BLaER1 treated with 17β-estradiol and CSF1 and Interleukin-3, amounts not matched to agents 10 nM and 100 nM (cell line): ENCODE data around the gene NEK9.

ENCODE experiments used
- H3K27ac ChIP-seq, 11 experiments: shearing (Covaris generic); formaldehyde crosslinking; 2 replicates each; pipeline ENCODE4 v1.8.1; 2022
- H3K27me3 ChIP-seq, 11 experiments: shearing (Covaris generic); formaldehyde crosslinking; 2 replicates each; pipeline ENCODE4 v1.8.1; 2022
- H3K36me3 ChIP-seq, 11 experiments: shearing (Covaris generic); formaldehyde crosslinking; 2 replicates each; pipeline ENCODE4 v1.8.1; 2022
- H3K4me1 ChIP-seq, 10 experiments: shearing (Covaris generic); formaldehyde crosslinking; 2 replicates each; pipeline ENCODE4 v1.8.1; 2022
- H3K4me2 ChIP-seq, 11 experiments: shearing (Covaris generic); formaldehyde crosslinking; 2 replicates each; pipeline ENCODE4 v1.8.1; 2022
- H3K4me3 ChIP-seq, 10 experiments: shearing (Covaris generic); formaldehyde crosslinking; 2 replicates each; pipeline ENCODE4 v1.8.1; 2022
- H3K9ac ChIP-seq, 11 experiments: shearing (Covaris generic); formaldehyde crosslinking; 2 replicates each; pipeline ENCODE4 v1.8.1; 2022
- H3K9me3 ChIP-seq, 11 experiments: shearing (Covaris generic); formaldehyde crosslinking; replicated peaks in 1 of 11; 2 replicates each; pipeline ENCODE4 v1.8.1; 2022
- H4K20me1 ChIP-seq, 11 experiments: shearing (Covaris generic); formaldehyde crosslinking; 2 replicates each; pipeline ENCODE4 v1.8.1; 2022
- Cebpa-rat ChIP-seq, 11 experiments: shearing (Covaris generic); IDR thresholded peaks; 2 replicates each; pipeline ENCODE4 v1.8.1; 2022

Gene NEK9

DNA sequence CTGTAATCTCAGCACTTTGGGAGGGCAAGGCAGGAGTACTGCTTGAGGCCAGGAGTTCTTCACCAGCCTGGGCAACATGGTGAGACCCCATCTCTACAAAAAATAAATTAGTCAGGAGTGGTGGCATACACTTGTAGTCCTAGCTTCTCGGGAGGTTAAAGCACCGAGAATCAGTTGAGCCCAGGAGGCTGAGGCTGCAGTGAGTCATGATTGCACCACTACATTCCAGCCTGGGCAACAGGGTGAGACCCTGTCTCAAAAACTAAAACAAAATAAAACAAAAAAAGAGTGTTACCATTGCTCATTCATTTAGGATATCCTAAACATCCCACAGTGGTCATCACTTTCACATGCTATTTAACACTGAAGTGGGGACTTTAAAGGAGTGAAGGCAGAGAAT lies 7.8 kb downstream of the NEK9 start:
- Histone ChIP-seq H3K27ac (no peak overlapping the region), H3K9me3 (no peaks in the 10 kb centered on the region), H3K27me3 (no peaks in the 10 kb centered on the region), H3K9ac (no peak overlapping the region), H3K4me1 (peaks cover 5 to 44% (median 25%) of the 10 kb centered on the region in 10 experiments; a peak in 17 of 20 replicates), H4K20me1 (no peaks in the 10 kb centered on the region; a peak in 2 of 22 replicates), H3K4me2 (no peak overlapping the region), H3K36me3 (peaks cover 58 to 98% (median 71%) of the 10 kb centered on the region in 11 experiments), H3K4me3 (no peak overlapping the region)
- no peak for TF ChIP-seq Cebpa-rat (IDR thresholded peaks at IDR 0.05)

DNA sequence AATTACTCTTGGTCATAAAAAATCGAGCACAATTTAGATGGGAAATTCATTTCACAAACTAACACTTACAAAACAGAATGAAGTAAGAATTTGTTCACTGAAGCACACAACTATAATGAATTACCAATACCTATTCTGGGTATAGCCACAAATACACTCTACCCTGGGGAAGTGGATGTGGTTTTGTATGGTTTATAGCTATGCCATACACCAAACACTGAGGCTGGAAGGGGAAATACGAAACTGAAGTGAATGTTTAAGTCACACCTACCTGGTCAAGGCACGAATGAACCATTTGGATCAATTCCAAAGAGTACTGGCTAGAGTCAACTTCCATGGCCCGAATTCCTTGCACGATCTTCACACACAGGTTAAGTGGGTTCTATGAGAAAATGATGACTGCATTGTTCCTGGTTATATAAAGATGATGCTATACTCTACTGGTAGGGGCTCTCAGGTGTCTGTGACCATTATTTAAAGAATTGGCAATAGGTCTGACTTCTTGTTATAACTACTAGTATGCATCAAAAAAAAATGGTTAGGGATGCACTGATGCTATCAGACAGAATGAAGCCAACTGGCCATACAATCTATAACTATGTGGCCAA lies 12.8 kb downstream of the NEK9 start:
- Histone ChIP-seq H3K9me3 (no peaks in the 10 kb centered on the region), H3K36me3 (peaks cover 97 to 100% (median 99%) of the 10 kb centered on the region in 11 experiments), H3K27ac (no peak overlapping the region), H3K4me3 (no peak overlapping the region), H3K27me3 (no peaks in the 10 kb centered on the region), H3K4me1 (peaks cover 0 to 8% (median 6%) of the 10 kb centered on the region in 10 experiments; a peak in 13 of 20 replicates), H3K4me2 (peak overlapping the region in 6 of 11 experiments; percentile 1 to 31 (median 15); a peak in 6 of 22 replicates), H3K9ac (no peak overlapping the region), H4K20me1 (0 out of 22 replicates have a peak, but pooled peaks cover 0 to 6% (median 0%) of the 10 kb centered on the region in 11 experiments)
- TF ChIP-seq Cebpa-rat (IDR thresholded peaks at IDR 0.05): no peak

DNA sequence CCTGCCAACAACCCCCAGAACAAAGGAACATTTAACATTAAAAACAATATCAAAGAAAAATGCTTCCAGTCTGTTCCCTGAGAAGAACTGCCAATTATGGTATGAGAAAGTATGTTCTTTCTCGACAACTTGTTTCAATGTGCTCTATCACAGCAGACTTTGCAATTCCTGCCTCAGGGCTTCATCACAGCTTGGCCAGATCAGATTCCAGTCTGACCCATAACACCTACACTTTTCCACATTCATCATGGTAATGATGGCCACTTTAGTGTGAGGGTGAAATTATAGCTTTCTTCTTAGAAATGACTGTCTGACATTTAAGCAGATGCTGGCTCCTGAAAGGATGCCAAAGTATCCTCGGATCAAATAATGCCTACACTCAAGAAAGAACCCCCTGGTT lies 17.0 kb downstream of the NEK9 start:
- peaks cover 96 to 100% (median 100%) of the 10 kb centered on the region in 11 experiments for H3K36me3 ChIP-seq

DNA sequence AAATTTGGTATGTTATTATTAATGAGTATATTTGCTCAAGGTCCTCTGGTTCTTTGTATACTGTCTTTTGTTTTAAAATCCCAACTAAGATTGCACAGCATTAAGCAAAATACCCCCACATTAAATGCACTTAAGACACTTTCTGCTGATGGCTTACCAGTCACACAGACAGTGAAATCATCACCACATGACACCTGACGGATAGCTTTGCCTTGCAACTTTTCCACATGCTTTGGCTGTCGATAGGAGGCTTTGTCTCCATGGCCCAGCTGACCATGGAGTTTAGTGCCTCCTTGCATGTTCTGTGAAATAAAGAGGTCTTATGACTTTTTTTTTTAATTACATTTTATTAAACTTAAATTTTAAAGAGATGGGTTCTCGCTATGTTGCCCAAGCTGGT lies 19.7 kb downstream of the NEK9 start:
- Histone ChIP-seq H3K27me3 (no peaks in the 10 kb centered on the region), H3K36me3 (peaks cover 94 to 100% (median 96%) of the 10 kb centered on the region in 11 experiments), H4K20me1 (0 out of 22 replicates have a peak, but pooled peaks cover 0 to 5% (median 0%) of the 10 kb centered on the region in 11 experiments), H3K9ac (no peak overlapping the region), H3K27ac (no peak overlapping the region), H3K9me3 (no peaks in the 10 kb centered on the region), H3K4me1 (no peaks in the 10 kb centered on the region), H3K4me2 (no peak overlapping the region), H3K4me3 (no peak overlapping the region)
- TF ChIP-seq Cebpa-rat (IDR thresholded peaks at IDR 0.05): no peak

More for the DNA sequence above, 17.0 kb downstream of the NEK9 start:
- no peak overlapping the region for H3K27ac ChIP-seq
- no peak for TF ChIP-seq Cebpa-rat (IDR thresholded peaks at IDR 0.05)
- no peaks in the 10 kb centered on the region for H3K27me3 ChIP-seq
- H3K4me1 ChIP-seq: peaks cover 0 to 8% (median 6%) of the 10 kb centered on the region in 10 experiments; a peak in 10 of 20 replicates
- H3K4me3 ChIP-seq: no peak overlapping the region
- H4K20me1 ChIP-seq: 0 out of 22 replicates have a peak, but pooled peaks cover 0 to 6% (median 0%) of the 10 kb centered on the region in 11 experiments
- H3K9me3 ChIP-seq: no peaks in the 10 kb centered on the region
- no peak overlapping the region for H3K4me2 ChIP-seq
- no peak overlapping the region for H3K9ac ChIP-seq

DNA sequence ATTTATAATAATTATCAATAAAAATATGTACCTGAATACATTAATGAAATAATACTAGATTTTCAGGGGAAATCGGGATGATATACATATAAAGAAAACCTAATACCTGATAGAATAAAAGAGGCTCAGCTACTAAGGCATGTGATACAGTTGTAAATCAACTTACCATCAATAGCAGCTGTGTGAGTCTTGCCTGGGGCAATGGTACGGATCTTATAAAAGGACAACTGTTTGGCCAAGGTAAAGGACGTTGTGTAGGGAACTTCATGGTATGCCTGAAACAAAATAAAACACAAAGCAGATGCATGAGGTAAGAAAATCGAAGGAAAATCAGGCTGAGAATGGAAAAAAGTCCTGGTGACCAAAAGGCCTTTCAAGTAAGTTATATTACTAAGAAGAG lies 25.4 kb downstream of the NEK9 start:
- no peaks in the 10 kb centered on the region for H3K4me1 ChIP-seq
- no peaks in the 10 kb centered on the region for H3K27me3 ChIP-seq
- peaks cover 0 to 4% (median 0%) of the 10 kb centered on the region in 11 experiments; a peak in 2 of 22 replicates for H4K20me1 ChIP-seq
- H3K9ac ChIP-seq: no peak overlapping the region
- TF ChIP-seq Cebpa-rat (IDR thresholded peaks at IDR 0.05): no peak
- no peak overlapping the region for H3K27ac ChIP-seq
- H3K4me3 ChIP-seq: no peak overlapping the region
- H3K4me2 ChIP-seq: no peak overlapping the region
- H3K36me3 ChIP-seq: peaks cover 93 to 100% (median 96%) of the 10 kb centered on the region in 11 experiments
- H3K9me3 ChIP-seq: no peaks in the 10 kb centered on the region

DNA sequence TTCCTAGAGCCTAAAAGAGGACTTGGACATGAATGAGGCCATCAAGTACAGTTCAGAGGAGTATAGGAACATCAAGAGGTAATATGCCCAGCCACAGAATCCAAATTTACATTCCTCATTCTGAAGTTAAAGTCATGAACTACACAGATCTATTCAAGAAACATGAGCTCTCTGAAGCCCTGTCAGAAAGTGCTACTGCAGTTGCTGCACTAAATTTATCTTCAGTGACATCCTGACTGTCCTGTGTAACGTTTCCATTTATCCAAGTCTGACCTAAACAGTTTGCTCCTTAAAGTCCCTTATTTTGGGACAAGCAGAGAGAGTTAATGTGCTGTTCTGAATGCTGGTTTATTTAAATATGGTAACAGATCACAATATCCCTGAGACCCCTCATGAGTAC lies 28.2 kb downstream of the NEK9 start:
- Histone ChIP-seq H3K27ac (no peak overlapping the region), H3K36me3 (peaks cover 93 to 100% (median 96%) of the 10 kb centered on the region in 11 experiments), H4K20me1 (peaks cover 0 to 4% (median 0%) of the 10 kb centered on the region in 11 experiments; a peak in 2 of 22 replicates), H3K27me3 (no peaks in the 10 kb centered on the region), H3K4me3 (no peak overlapping the region), H3K9ac (no peak overlapping the region), H3K4me2 (no peak overlapping the region), H3K9me3 (no peaks in the 10 kb centered on the region), H3K4me1 (no peaks in the 10 kb centered on the region)
- no peak for TF ChIP-seq Cebpa-rat (IDR thresholded peaks at IDR 0.05)

DNA sequence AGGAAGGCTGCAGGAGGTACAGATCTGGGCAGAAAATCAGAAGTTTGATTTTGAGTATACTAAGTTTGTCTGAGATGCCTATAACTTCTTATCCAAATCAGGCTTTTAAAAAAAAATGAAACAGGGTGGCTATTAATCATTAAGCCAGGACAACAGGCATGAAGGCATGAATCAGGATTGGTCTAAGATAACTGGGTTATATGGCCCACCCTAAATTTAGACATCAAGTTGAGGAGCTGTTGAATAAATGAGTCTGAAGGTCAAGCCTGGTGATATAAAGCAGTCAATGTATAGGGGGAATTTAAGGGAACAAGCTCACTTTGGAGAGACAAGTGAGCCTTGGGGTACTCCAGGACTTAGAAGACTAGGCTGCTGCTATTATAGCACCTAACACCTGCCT lies 28.6 kb downstream of the NEK9 start:
- Histone ChIP-seq H3K4me3 (no peak overlapping the region), H3K27ac (no peak overlapping the region), H3K36me3 (peaks cover 93 to 100% (median 96%) of the 10 kb centered on the region in 11 experiments)

DNA sequence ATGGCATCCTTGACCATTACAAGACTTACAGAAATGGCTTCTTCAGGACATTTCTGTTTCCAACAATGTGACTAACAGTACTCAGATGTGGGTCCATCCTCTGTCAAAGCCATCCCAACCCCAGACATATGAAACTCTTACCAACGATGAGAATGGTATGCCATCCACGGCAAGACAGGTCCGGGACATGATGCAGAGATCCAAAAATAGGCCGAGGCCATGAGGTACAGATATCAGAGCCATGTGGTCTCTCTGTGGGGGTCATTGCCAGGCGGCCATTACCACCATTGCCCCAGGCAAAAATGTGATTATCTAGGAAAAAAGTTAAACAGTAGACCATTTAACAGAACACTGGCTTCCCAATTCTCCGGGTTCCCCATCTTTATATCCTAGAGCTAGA lies 29.9 kb downstream of the NEK9 start:
- Histone ChIP-seq H3K4me2 (no peak overlapping the region), H3K36me3 (peaks cover 95 to 100% (median 100%) of the 10 kb centered on the region in 11 experiments), H3K4me1 (no peaks in the 10 kb centered on the region), H3K9me3 (no peaks in the 10 kb centered on the region), H3K27ac (no peak overlapping the region), H3K9ac (no peak overlapping the region), H3K4me3 (no peak overlapping the region), H3K27me3 (no peaks in the 10 kb centered on the region), H4K20me1 (peaks cover 0 to 4% (median 0%) of the 10 kb centered on the region in 11 experiments; a peak in 2 of 22 replicates)
- TF ChIP-seq Cebpa-rat (IDR thresholded peaks at IDR 0.05): no peak

More for the DNA sequence above, 28.6 kb downstream of the NEK9 start:
- Histone ChIP-seq H3K27me3 (no peaks in the 10 kb centered on the region), H3K4me2 (no peak overlapping the region), H4K20me1 (peaks cover 0 to 4% (median 0%) of the 10 kb centered on the region in 11 experiments; a peak in 2 of 22 replicates), H3K4me1 (no peaks in the 10 kb centered on the region), H3K9ac (no peak overlapping the region), H3K9me3 (no peaks in the 10 kb centered on the region)
- TF ChIP-seq Cebpa-rat (IDR thresholded peaks at IDR 0.05): no peak

DNA sequence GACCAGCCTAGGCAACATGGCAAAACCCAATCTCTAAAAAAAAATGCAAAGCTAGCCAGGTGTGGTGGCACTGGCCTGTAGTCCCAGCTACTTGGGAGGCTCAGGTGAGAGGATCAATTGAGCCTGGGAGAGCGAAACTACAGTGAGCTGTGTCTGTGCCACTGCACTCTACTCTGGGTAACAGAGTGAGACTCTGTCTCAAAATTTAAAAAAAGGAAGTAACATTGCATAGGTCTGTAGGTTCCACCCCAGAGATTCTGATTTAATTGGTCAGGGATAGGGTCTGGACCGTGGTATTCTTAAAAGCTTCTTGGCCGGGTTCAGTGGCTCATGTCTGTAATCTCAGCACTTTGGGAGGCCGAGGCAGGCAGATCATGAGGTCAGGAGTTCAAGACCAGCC lies 31.2 kb downstream of the NEK9 start:
- no peak overlapping the region for H3K9ac ChIP-seq
- H3K36me3 ChIP-seq: peaks cover 94 to 100% (median 100%) of the 10 kb centered on the region in 11 experiments
- no peaks in the 10 kb centered on the region for H3K9me3 ChIP-seq
- H3K4me1 ChIP-seq: no peaks in the 10 kb centered on the region
- no peak overlapping the region for H3K4me2 ChIP-seq
- no peak overlapping the region for H3K4me3 ChIP-seq
- peaks cover 0 to 4% (median 0%) of the 10 kb centered on the region in 11 experiments; a peak in 2 of 22 replicates for H4K20me1 ChIP-seq
- H3K27ac ChIP-seq: no peak overlapping the region
- no peaks in the 10 kb centered on the region for H3K27me3 ChIP-seq
- no peak for TF ChIP-seq Cebpa-rat (IDR thresholded peaks at IDR 0.05)
